ENCODE measurements around the gene USP32.

DNA sequence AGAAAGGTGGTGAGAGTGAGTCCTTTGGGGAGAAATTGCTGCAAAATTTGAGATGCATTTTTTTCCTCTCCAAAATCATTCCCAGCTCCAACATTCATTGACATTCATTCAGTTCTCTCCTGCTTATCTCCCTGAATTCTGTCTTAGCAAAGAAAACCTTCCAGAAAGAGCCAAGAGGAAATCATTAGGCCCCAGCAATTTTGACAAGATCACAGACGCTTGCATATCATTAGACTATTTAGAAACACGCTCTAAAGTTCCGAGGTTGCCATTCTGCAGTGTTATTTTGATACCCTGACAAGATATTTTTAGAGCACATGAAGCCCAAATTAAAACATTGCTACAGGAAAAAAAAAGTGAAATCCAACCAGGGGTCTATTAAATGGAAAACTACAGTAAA is 20.8 kb upstream of the USP32 start:
- TF ChIP-seq, protein P1, sequence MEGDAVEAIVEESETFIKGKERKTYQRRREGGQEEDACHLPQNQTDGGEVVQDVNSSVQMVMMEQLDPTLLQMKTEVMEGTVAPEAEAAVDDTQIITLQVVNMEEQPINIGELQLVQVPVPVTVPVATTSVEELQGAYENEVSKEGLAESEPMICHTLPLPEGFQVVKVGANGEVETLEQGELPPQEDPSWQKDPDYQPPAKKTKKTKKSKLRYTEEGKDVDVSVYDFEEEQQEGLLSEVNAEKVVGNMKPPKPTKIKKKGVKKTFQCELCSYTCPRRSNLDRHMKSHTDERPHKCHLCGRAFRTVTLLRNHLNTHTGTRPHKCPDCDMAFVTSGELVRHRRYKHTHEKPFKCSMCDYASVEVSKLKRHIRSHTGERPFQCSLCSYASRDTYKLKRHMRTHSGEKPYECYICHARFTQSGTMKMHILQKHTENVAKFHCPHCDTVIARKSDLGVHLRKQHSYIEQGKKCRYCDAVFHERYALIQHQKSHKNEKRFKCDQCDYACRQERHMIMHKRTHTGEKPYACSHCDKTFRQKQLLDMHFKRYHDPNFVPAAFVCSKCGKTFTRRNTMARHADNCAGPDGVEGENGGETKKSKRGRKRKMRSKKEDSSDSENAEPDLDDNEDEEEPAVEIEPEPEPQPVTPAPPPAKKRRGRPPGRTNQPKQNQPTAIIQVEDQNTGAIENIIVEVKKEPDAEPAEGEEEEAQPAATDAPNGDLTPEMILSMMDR (IDR thresholded peaks at IDR 0.05) = no peak
- TF ChIP-seq EP300 (IDR thresholded peaks at IDR 0.05; ENCODE audit: low read depth) = no peak
